ENCODE results near the gene LZTFL1.

The LZTFL1 gene

DNA sequence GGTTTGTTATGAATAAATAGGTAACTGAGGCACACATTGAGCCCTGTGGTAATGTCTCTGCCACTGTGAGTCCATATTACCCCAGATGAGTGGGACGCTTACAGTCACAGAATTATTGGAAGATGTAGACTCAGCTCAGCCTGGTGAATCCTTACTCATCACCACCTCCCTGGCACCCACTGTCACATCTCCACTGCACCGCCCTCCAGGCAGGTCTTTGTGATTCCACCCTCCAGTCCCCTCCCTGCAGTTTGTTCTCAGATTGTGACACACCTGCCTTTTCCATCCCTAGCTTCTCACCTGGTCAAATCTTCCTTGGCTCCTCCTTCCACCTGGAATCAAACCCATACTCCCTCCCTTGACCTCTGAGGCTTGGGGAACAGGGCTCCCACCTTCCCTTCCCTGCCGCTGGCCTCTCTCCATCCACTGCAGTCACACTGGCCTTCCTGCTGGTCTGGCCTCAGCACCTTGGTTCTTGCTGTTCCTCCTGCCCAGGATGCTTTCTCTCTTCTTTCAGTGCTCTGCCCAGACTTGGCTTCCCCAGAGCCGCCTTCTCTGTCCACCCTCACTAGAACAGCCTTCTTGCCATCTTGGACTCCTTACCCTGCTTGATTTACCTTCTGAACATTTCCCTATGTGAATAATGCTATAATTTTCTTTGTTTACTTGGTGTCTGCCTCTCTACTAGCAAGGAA is 55.0 kb downstream of the LZTFL1 start:
- no peak for DNase-seq (ENCODE audit: low spot score)

DNA sequence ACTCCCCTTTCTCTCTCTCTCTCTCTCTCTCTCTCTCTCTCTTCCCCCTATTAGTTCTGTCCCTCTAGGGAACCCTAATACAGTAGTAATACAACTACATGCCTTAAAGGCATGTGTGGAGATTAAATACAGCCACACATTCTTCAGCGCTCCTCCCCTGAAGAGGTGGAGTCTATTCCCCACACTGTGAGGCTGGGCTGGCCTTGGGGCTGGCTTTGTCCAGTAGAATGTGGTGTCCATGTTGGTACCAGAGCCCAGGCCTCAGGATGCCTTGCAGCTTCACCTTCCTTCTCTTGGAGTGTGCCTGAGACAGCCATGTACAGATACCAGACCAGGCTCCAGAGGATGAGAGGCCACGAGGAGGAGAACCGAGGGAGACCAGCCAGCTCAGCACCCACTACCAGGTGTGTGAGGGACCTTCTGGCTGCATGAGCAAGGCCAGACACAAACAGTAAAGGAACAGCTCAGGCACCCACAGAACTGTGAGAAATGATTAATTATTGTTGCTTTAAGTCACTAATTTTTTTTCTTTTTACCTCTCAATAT is 56.2 kb downstream of the LZTFL1 start:
- no peak for DNase-seq (ENCODE audit: low spot score)

DNA sequence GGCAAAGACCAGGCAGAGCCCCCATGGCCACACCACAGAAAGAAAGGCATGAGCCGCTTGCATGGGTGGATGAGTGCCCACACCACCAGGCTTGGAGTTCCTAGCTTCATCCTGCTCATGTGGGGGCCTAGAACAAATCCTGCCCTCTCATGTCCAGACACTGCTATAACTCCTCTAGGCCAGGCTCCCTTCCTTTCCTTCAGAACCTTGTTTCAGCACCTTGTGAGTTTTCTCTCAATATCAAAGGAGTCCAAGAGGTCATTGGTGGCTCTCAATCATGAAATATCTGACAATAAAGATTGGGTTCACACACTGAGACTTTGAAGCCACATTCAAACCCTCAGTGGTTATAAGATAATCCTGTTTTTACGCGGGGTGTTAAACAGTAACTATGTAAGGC is 58.3 kb downstream of the LZTFL1 start:
- DNase-seq (ENCODE audit: low spot score) = no peak

DNA sequence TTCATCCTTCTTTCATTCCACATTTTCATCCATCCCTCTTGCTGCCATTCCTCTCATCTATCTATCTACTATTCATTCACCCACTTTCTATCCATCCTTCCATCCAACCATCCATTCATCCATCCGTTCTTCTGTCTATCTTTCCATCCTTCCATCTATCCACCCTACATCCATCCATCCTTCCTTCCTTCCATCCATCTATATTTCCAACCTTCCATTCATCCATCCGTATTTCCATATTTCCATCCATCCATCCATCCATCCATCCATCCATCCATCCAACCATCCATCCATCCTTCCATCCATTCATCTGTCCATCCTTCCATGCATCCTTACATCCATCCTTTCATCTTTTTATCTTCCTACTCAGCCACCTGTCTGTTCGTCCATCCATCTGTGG is 59.5 kb downstream of the LZTFL1 start:
- DNase-seq (ENCODE audit: low spot score) = no peak

DNA sequence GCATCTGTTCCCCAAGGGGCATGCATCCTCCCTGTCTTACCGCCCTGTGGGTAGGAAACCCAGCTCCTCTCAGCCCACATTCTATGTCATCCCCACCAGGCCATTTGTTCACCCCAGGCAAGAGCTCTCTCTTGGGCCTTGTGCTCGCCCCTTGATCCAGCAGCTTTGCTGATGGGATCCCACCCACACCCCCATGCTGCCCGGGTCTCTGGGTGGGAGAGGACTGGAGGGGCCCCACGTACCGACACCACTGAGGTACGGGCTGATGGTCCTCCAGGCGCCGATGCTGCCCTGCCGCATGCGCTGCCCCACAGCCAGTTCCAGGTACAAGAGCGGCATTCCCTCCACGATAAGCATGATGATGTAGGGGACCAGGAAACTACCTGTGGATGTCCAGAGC is 60.1 kb downstream of the LZTFL1 start:
- no peak for DNase-seq (ENCODE audit: low spot score)

DNA sequence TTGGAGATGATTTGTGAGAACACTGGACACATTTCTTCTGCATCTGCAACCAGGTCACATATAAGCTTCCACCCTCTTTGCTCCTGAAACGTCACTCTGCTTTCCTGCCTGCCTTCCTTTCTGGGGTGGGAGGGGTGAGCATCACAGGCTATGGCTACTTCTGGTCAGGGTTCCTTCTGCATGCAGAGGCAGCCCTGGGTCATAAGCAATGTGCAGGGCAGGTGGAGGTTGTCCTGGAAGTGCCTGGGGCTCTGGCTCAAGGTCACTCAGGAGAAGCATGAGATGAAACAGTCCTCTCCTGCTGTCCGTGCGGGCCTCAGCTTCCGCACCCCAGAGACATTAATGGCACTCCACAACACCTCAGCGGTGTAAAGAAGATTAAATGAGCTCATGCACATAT is 60.6 kb downstream of the LZTFL1 start:
- no peak for DNase-seq (ENCODE audit: low spot score)

DNA sequence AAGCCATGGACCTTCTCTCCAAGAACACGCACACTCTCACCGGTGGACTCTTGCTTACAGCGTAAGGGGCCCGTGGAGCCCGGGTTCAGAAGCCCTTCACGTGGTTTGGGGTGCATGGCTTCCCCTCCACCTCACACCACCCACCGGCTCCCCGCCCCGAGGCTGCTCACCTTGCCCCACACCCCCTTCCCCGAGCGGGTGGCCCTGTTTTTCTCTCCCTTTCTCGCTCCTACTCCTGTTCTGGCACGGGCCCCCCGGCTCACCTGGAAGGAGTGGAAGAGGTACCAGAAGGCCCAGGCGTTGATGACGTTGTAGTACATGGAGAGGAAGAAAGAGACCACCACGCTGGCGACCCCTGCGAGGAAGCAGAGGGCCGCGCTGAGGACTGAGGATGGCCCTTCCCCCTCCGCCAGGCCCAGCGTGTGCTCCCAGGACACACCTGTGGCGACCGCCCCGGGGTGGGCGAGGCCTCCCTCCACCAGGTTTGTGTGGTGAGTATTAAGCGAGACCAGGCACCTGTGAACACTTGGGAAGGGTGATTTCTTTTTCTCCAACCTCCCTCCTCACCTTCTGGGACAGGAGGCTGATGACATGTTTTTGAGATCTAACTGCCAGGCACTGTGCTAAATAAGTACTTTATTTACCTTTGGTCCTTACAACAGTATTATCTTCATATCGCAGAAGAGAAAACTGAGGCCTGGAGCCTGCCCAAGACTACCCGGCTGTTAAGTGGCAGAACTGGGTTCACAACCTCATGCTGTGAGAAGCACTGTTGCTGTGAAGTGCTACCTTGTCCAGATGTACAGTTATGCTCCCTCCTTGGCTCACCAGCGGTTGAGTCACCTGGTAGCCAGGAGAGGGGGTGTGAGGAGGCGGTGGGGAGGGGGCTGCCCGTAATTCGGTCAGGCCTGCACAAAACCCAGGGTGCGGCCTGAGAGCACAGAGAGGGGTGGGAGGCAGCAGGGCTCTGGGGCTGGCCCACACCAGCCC is 61.9 kb downstream of the LZTFL1 start:
- DNase-seq (ENCODE audit: low spot score) = no peak

DNA sequence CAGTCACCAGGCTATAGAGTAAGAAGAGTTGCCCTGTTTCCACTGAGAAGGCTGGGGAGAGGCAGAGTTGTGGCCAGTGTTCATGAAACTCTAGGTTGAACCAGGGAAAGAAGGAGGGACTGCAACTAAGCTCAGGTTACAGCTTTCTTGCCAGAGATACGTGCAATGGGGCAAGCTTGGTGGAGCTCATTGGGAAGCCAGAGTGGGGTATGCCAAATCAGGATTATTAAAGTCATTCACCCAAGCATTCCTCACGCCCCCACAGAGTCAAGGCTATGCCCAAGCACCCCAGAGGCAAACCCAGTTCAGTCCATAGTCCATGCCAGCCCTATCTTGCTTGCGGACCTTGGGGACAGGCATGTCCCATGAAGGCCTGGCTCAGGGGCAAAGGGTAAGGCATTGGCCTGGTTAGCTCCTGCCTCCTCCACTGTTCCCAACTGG is 63.1 kb downstream of the LZTFL1 start:
- DNase-seq (ENCODE audit: low spot score) = no peak

DNA sequence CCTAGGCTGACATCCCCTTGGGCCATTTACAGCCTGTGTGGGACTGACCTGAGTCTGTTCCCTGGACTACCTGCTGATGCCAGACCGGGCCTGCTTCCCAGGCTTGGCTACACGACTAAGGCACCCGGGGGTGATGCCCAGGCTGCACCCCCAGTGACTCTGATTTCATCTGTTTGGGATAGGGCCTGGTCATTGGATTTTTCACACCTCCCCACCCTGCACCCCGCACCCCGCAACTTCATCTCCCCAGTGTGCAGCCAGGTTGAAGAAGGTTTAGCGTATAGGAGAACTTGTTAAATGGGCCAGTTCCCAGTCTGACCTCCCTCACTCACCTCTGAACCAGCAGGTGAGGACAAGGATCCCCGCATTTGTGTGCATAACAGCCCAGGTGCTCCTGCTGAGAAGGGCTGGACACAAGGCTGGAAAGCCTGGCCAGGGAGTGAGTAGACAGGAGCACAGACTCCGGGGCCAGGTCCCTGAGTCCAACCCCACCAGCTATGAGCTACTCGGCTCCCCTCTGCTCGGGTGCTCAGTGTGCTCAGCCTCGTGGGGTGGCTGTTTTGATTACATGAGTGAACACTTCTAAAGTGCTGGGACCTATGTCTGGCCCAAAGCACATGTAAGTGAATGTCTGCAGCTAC is 64.1 kb downstream of the LZTFL1 start:
- DNase-seq (ENCODE audit: low spot score) = no peak

DNA sequence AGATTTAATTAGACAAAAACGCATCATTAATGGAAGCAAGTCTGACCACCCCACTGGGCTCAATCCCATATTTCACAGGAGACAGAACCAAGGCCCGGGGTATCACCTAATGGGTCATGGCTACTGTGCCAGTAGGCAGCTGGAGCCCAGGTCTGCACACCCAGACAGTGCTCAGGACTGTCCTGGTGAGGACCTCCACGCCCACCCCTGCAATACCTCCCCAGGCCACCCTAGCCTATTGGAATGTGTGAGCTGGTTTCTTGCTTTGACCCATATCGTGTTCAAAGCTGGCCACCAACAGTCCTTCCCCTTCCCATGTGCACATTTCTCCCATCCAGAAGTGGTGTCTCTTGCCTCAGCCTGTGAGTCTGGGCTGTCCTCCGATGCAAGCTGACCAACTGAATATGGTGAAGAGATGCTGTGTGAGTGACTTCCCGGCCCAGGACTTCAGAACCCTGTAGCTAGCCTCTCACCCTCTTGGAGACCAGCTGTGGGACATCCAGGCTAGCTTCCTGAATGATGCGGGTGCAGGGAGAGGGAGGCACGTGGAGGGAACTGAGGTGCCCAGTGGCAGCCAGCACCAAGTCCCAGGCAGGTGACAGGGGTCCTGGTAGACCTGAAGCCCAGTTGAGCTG is 64.7 kb downstream of the LZTFL1 start:
- DNase-seq (ENCODE audit: low spot score) = no peak

DNA sequence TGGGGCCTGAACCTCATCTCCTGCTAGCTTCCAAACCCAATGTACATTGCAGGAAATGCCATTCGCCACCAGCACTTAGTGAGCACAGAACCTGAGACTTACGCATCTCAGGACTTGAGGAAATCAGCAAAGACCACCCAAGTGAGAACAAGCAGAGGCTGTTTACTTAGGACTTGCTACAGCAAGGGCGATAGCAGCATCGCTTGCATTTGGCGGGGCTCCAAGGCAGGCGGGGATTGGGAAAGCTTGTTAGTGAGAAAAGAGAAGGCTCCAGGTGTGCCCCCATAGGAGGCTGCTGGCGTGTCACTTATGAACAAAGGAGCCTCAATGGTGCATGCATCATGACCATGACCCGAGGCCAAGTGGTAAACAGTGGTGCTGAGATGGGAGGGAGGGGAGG is 65.3 kb downstream of the LZTFL1 start:
- DNase-seq (ENCODE audit: low spot score) = no peak

DNA sequence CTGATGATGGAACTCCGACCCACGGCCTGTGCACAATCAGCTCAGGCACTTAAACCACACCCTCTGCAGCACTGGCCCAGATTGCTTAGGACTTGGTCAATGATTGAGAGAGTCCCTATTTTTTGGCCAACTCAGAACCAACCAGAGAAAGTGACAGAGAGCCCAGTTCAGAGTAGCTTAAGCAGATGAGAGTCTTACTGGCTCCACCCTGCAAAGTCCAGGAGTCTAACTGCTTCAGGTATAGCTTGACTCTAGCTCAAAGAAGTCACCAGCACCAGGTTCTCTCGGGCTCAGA is 65.7 kb downstream of the LZTFL1 start:
- DNase-seq (ENCODE audit: low spot score) = no peak

DNA sequence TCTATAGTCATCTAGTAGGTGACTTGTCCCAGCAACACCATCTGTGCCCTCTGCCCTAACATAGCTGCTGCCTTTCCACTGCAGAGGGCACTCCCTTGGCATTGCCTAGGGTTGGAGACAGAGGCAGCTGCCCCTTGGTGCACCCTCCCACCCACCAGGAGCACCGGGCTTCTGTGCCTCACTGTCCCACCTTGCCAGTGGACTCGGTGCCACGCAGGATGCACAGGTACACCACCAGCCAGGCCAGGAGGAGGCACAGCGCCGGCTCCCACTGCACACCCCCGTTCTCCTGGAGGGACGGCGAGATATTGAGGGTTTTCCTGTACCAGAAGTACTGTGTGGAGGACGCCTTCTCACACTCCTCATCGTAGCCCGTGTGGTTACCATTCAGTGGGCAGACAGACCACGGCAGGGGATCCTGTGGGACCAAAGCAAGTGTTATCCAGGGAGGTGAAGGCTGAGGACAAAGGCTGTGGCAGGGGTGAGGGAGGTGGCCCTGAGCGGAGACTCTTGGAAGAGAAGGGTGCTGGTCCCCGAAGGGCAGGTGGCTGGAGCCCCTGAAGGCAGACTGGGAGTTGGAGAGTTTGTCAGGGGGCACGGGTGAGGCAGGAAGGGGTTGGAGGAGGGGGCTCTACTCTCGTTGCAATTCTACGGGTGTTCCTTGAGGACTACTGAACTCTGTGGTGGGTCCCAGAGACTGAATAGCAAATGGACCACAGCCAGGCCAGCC is 66.2 kb downstream of the LZTFL1 start:
- no peak for DNase-seq (ENCODE audit: low spot score)

DNA sequence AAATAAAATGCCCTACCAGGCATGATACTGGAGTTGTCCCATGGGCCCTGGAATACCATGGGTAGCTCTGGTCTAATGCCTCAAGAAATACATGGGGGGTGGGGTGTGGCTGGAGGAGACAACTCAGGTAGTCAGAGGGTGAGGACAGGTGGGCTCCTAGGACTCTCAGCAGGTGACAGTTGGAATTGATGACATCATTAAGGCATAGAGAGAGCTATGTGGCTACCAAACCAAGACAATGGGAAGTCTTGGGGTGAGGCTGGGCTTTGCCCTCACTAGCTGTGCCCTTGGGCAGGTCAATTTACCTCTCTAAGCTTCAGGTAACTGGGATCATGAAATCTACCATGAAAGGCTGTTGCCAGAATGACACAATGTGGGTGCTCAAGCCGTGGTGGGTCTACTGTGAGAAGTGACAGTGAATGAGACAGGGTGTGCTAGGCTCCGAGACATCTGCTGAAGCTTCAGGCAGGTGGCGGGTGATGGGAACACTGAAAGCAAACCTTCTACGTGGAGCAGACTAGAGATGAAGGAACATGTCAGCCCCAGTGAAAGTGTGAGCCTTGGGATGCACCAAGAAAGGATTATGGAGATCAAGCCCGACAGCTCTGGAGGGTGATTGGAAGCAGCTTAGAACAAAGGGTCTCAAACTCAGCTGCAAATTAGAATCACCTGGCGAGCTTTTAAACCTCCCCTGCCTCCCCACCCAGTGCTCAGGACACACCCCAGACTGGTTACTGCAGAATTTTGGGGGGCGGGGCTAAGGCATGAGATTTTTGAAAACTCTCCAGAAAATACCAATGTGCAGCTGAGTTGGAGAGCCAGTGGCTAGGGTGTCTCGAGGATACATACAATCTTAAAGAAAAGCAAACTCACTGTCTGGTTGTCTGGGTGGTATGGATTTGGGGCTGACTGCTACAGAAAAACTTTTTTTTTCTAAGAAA is 67.1 kb downstream of the LZTFL1 start:
- no peak for DNase-seq (ENCODE audit: low spot score)

DNA sequence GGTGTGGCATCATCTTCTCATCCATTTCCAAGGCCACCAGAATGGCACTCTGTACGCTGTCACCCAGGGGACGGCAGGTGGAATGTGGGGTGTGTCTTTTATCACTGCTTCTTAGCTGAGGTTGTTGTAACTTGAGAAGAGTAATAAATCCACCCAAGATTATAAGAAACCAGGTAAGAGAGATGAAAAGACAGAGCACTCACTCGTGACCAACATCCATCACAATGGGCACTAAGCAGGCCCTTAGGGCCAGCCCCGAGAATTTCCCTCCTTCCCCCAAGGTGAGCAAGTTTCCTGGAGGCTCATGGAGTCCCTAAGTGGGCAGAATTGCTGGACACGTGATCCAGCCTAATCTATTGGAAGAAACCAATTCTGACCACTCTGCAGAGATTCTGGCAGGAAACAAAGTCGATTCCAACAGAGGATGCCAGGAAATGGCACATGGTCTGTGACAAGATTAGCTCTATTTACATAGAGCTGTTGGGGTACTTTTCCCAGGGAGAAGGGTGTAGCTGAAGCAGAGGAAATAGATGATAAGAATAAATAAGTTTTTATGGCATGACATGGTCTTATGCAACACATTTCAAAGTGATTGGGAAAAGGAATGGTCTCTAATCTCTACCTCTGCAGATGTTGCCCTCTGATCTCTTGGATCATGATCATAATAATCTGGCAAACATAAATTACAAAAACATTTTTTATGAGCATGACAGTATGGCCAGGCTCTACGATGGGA is 68.0 kb downstream of the LZTFL1 start:
- no peak for DNase-seq (ENCODE audit: low spot score)
